NCI-H1694 treated with DMSO at 0.1 percent for 48 hours (cell line): ENCODE results near the gene STAMBP.
"Not testable (repeated sequence)": the region's sequence is repeated elsewhere in the genome, so short reads cannot be mapped to it uniquely, and the experiment has no call there.

ENCODE experiments used
- DNase-seq: peaks from one replicate; lab custom pipeline; 2025; lab: John Stamatoyannopoulos, UW

STAMBP gene

DNA sequence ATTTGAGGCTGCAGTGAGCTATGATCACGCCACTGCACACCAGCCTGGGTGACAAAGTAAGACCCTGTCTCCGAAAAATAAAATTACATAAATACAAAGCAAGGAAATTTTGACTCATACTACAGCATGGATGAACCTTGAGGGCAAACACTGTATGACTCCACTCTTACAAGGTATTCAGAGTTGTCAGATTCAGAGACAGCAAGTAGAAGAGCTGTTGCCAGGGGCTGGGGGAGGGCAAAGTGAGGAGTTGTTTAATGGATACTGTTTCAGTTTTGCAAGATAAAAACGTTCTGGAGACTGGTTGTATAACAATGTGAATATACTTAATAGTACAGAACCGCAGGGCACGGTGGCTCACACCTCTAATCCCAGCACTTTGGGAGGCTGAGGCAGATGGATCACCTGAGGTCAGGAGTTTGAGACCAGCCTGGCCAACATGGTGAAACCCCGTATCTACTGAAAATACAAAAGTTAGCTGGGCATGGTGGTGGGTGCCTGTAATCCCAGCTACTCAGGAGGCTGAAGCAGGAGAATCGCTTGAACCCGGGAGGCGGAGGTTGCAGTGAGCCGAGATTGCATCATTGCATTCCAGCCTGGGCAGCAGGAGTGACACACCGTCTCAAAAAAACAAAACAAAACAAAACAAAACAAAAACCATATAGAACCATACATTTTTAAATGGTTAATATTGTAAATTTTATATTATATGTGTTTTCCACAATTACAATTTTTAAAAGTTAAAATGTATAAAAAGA, 59.0 kb downstream of the STAMBP start:
- DNase-seq, result not testable (repeated sequence)

DNA sequence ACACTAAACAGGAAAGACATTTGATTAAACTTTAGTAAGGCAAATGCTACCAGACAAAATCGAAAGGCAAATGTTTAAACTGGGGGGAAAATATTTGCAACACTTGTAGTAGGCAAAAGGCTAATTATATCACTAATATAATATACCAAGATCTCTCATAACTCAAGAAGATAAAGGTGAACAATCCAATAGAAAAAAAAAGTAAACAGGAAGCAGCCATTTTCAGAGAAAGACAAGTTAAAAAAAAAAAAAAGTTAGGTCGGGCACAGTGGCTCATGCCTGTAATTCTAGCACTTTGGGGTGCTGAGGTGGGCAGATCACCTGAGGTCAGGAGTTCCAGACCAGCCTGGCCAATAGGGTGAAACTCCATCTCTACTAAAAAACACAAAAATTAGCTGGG, 59.6 kb downstream of the STAMBP start:
- DNase-seq, result no peak

GRCh38 chr2:73889206-73889605, 60.4 kb downstream of the STAMBP start:
- DNase-seq, result no peak

DNA sequence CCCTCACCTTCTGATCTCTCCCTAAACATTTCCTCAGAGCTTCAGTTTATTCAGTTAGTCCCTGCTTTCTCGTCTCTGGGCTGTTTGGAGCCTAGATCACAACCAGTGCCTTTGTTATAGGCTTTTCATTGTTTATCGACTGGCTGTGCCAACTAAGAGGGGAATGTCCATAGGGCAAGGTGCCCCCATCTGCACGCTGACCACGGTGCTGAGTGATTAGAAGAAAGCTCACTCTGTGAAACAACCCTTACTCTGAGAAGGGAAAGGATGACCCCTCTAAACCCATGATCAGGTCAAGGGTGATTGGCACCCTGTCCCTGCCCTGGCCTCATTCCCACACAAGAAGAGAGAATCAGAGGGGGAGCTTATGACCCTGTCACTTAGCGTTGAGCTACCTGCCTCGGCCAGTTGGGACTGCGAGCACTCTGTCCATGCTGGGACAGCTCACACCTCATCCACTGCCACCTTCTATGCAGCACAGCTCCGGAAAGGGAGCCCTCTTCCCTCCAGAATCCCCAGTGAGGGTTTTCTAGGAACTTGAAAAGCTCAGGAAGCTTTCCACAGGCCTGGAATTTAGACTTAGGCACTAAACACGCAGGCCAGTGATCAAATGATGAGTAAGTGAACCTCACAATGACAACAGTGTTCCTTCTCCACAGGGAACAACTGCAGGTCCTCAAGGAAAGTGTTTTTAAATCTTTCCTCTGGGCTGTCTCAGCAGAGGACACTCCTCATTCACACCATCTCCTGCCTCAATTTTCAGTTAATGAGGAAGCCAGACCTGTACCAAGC, 61.7 kb downstream of the STAMBP start:
- no peak for DNase-seq

DNA sequence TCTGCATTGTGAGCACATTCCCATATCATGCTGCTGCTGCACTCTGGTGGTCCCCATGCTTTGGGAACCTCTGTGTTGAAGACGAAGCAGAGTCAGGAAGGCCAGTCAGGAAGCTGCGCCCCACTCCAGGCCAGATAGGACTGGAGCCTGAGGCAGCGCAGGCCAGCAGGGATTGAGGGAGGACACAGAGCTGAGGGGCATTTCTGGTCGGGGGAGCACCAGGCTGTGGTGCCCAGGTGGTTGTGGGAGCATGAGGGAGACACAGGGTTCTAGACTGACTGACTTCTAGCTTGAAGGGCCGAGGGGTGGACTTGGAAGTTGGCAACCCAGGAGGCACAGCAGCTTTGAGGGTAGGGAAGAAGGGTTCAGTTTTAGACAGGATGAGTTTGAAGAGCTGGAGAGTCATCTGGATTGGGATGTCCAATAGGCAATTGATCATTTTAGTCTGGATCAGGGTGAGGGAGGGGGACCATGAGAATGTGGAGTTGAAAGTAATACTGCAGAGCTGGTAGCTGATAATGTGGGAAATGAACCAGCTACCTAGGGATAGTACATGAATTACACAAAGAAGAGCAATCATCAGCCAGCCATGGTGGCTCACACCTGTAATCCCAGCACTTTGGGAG, 62.6 kb downstream of the STAMBP start:
- no peak for DNase-seq

DNA sequence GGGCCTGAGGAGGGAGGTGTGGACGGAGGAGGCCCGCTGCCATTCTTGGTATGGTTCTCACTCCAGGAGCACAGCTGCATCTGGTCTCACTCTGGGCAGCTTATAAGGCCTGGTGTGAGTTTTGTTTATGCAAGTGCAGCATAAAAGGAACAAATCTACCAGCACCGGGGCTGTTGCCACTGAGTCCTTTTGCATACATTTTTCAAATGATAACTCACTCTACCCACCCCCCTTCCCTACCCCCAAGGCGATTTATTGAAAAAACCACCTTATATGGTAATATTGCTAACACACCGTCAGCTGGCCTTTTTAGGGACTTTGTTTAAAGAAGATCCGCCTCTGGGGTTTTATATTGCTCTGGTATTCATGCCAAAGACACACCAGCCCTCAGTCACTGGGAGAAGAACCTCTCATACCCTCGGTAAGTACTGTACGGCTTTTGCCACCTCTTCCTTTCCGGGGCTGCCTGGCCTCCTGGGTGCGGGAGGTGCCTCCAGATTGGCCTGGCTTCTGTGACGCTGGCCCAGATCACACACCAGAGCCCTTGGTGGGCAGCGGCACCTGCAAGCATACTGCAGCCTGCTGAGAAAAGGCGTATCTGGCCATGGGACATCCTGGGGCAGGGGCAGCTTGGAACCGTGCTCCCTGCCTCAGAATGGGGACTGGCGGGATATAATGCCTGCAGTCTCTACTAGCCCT, 64.0 kb downstream of the STAMBP start, which contains the start of gene ACTG2:
Gene ACTG2 (plus strand): TSS at position 378 of the 699 bp plus-strand sequence. CDS start 8,304 bp downstream, outside the sequence.
- DNase-seq, result no peak

DNA sequence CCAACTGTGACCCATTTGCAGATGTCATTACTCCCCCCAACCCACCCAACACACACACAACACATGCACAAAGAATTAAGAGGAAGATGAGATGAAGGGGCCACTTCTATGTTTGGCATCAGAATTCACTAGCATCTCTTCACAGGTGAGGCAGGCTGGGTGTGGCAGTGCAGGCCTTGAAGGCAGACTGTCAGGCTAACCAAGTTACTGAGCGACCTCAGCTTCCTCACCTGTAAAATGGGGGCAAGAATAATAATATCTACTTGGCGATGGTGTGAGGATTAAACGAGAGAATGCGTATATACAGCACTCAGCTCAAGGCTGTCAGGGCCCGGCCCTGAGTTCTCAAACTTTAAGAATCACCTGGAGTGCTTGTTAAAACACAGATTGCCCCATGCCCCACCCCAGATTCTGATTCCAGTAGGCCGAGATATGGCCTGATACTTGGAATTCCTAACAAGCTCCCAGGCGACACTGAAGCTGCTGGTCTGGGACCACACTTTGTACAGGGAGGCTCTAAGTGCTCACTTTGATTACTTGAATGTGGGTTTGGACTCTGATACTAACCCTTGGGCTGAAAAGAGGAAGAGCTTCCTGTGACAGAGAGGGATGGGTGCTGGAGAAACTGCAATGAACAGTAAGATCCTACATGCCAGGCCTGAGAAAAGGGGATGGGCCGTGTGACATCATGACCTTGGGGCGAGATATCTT, 65.2 kb downstream of the STAMBP start:
- no peak for DNase-seq

- no peak for DNase-seq
Observed at GRCh38 chr2:73894475-73894850, 65.7 kb downstream of the STAMBP start.

GRCh38 chr2:73894877-73895276, 66.1 kb downstream of the STAMBP start:
- no peak for DNase-seq

GRCh38 chr2:73895473-73895872, 66.7 kb downstream of the STAMBP start:
- no peak for DNase-seq

DNA sequence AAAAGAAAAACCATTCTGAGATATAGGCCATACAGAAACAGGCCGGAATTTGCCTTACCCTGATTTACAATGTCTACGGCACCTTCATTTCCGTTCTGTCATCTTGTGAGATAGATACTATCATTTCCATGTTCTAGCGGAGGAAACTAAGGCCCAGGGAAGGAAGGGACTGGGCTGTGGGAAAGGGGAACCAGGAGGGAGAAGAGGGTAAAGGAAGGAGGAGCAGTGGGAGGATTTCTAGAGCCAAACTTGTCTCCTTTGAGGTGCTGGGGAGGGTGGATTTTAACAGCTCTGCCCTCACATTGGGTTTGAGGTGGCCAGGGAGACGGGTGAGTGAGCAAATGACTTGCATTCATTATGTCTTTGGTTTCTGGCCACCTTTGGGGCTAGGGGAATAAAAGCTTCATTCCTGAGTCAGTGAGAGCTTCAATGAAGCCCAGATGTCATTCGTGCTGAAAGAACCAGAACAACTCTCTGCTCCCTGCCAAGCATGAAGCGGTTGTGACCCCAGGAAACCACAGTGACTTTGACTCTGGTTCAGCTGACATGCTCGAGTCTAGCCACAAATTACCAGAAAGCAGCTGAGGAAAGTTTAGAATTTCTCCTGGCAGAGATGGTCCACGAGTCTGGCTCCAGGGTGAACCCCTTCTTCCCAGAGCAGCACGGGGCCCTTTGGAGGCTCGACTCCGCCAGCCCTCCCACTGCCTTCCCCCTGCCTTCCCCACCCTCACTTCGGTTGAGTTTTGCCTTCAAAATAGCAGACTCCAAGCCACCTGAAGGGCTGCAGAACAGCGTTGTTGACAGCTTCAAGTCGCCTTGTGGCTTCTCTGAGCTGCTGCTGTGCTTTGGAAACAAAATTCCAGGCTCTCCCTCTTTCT, 67.8 kb downstream of the STAMBP start:
- no peak for DNase-seq

GRCh38 chr2:73897240-73897583, 68.5 kb downstream of the STAMBP start:
- DNase-seq, result no peak

GRCh38 chr2:73897934-73898333, 69.2 kb downstream of the STAMBP start:
- DNase-seq, result no peak

GRCh38 chr2:73899801-73900336, 71.1 kb downstream of the STAMBP start:
- DNase-seq, result no peak

DNA sequence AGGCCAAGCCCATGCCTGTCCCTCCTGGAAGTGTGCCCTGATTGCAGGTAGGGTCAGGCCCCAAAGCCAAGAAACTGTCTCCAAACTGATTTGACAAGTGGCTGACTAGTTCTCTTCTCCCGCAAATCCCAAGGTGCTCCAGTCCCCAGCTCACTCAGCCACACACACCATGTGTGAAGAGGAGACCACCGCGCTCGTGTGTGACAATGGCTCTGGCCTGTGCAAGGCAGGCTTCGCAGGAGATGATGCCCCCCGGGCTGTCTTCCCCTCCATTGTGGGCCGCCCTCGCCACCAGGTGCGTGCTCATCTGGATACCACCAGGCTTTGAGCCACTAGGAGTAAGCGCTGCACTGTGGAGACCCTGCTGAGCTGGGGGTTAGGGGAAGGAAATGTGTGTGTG, 72.4 kb downstream of the STAMBP start:
- no peak for DNase-seq

DNA sequence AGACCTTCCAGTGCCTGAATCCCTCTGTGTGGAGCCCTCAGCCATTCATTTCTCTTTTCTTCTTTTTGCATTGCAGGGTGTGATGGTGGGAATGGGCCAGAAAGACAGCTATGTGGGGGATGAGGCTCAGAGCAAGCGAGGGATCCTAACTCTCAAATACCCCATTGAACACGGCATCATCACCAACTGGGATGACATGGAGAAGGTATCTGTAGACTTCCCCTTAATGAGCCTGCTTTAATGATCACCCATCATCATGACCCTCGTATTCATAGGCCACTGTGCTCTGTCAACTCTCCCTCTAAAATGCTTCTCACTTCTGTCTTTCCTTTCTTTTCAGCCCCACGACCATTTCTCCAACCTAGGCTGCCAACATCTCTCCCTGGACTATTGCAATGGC, 73.5 kb downstream of the STAMBP start:
- no peak for DNase-seq

DNA sequence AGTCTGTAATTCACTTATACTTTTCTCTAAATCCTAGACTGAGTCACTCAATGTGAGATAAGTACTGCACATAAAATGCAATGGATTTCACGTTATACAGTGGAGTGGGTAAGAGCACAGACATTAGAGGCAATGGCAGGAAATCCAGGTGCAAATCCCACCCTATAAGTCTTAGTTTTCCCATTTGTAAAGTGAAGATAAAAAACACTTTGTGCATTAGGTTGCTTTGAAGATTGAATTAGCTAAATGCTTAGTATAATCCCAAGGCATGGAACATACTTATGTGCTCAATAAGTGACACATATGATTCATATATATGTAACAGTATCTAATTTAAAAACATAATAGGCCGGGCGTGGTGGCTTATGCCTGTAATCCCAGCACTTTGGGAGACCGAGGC, 74.6 kb downstream of the STAMBP start:
- DNase-seq, result no peak

DNA sequence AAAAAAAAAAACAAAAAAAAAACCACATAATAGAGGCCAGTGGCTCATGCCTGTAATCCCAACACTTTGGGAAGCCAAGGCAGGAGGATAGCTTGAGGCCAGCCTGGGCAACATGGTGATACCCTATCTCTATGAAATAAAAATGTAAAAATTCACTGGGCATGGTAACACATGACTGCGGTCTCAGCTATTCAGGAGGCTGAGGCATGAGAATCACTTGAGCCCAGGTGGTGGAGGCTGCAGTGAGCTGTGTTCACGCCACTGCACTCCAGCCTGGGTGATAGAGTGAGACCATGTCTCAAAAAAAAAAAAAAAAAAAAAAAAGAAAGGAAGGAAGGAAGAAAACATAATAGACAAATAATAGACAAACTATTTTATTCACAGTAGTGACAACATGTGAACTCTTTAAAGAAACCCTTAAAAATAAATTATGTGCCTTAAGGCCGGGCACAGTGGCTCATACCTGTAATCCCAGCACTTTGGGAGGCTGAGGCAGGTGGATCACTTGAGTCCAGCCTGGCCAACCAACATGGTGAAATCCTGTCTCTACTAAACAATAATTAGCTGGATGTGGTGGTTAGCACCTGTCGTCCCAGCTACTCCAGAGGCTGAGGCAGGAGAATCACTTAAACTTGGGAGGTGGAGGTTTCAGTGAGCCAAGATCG, 75.3 kb downstream of the STAMBP start:
- not testable (repeated sequence) for DNase-seq

GRCh38 chr2:73904952-73905351, 76.2 kb downstream of the STAMBP start:
- no peak for DNase-seq
